GM13977 (cell line): ENCODE results near the gene GNAI3.

Source experiments
- DNase-seq: peaks from one replicate; pipeline ENCODE4 v3.0.0; 2012; ENCODE audit warnings: low spot score
- CTCF ChIP-seq: IDR thresholded peaks from 2 replicates; pipeline ENCODE4 v1.5.1; 2012; ENCODE audit warnings: mild to moderate bottlenecking, control low read depth; ENCODE audit not compliant: insufficient read depth; ENCODE audit errors: extremely low read depth, missing control alignments
- in situ Hi-C: fragments of 300-500 bp; cut with MboI; formaldehyde crosslinking; loops from one replicate; pipeline ENCODE4 v1.12.0; 2022; ENCODE audit warnings: low sequenced_read_pairs, low pct_unique_long_range_greater_than_20kb, mixed read lengths, inconsistent platforms; ENCODE audit not compliant: unreplicated experiment

The GNAI3 gene

GRCh38 chr1:109548321-109549267 is at the start of gene GNAI3:
TSS of gene GNAI3 (plus strand) at chr1:109548615. CDS start at chr1:109548721, 106 bp downstream.
- DNase-seq = peak; percentile 92
- no peak for TF ChIP-seq CTCF
- in situ Hi-C loops = loop anchor here (5.0 to 25.0 kb wide), 3 partner anchors 84 to 439 kb away; partner anchors contain the start of gene AHCYL1

GRCh38 chr1:109499081-109499480 is 49.3 kb upstream of the GNAI3 start:
- DNase-seq = no peak
- no peak for TF ChIP-seq CTCF
- in situ Hi-C loops = no loop called here

DNA sequence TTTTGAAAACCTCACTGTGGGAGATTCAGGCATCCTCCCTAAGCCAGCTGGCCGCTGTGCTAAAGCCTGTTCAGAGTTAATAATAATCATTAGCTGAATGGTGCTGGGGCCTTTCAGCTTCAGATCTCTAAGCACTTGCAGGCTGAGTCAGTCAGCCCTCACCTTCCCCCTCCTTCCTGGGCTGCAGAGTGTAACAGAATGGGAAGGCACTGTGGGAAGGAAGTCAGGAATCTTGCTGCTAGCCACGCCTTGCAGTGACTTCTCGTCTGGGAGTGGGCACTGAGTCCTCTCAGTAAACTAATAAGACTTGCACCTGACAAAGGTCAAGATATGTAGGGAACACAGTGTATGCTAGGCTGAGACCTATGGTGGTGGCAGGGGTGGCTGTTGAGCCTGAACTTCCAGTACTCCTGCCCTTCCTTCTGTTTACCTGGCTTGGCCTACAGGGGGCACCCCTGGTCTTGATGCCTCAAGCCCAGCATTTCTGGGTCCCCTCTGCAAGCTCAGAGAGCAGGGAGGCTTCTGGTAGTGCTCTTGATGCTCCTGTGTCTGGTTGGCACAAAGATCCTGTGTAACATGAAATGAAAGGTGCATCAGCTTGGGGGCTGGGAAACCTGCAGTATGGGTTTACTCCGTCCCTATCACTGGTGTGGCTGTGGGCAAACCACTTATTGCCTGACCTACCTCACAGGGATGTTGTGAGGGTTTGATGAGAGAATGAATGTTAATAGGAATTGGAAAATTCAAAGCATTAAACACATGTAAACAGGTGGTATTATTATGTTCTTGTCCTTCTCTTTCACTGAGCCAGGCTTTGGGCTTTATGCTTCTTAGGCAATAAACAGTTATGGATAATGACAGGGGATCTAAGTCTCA is 48.5 kb upstream of the GNAI3 start:
- no peak for DNase-seq
- TF ChIP-seq CTCF = peak; percentile 64
- in situ Hi-C loops = no loop called here

DNA sequence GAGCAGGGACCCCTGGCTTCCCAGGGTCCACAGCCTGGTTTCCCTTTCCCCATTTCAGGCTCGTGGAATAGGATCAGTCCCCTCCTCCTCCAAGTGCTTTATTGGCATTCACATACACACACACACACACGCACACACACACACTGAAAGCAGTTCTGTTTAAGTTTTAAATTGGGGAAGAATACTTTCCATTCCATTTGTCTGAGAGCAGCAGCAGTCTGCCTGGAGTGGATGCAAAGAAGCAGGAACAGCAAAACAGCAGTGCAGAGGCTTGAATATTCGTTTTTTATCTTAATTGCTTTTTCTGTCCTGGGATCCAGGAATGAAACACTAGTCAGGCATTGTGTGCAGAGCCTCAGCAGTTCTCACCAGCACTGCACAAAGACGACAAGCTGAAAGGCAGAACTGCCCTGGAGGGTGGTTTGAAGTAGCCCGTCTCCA is 47.5 kb upstream of the GNAI3 start:
- in situ Hi-C loops = no loop called here
- DNase-seq = no peak
- TF ChIP-seq CTCF = no peak

GRCh38 chr1:109501644-109502363 is 46.6 kb upstream of the GNAI3 start:
- in situ Hi-C loops = no loop called here
- no peak for TF ChIP-seq CTCF

DNA sequence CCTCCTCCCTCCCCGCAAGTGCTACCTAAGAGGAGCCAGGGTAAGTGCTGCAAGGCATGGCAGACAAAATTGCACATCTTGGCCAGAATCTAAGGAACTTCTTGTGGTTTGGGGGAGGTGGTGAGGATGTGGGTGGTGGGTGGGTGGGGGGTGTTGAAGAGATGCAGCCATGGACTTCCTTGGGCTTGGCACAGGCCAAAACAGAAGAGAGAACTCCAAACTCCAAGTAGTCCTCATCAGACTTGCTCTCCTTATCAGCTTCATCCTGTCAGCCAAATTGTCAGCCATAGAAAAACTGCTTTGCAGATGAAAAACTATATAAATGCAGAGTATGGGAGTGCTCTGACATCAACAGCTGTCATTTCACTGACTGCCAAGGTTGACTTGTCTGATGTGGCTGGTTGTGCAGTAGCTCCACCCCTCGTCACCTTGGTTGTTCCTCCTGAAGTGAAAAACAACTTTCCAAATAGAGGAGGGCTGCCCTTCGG is 46.0 kb upstream of the GNAI3 start:
- no peak for DNase-seq
- in situ Hi-C loops = no loop called here
- no peak for TF ChIP-seq CTCF

More at GRCh38 chr1:109501644-109502363, 46.6 kb upstream of the GNAI3 start:
- no peak for DNase-seq
